DMS 273 (cell line): ENCODE measurements around the gene PLK2.
A peak's percentile ranks its signal among the peaks of the same experiment; 100 is the strongest.

Source experiments
- DNase-seq: peaks from one replicate; lab custom pipeline; 2025; ENCODE audit not compliant: unreplicated experiment; lab: John Stamatoyannopoulos, UW

The PLK2 gene

GRCh38 chr5:58460002-58460731 is at the start of gene PLK2:
Gene PLK2, minus strand, starts transcription at chr5:58460086. Its CDS starts 127 bp downstream, at chr5:58459959.
- DNase-seq, result peak; percentile 95

- DNase-seq, result no peak
Observed at GRCh38 chr5:58507715-58508114, 47.8 kb upstream of the PLK2 start.

GRCh38 chr5:58505971-58506640 is 46.2 kb upstream of the PLK2 start:
- DNase-seq, result no peak

GRCh38 chr5:58505502-58505901 is 45.6 kb upstream of the PLK2 start:
- no peak for DNase-seq

- DNase-seq, result no peak
Observed at GRCh38 chr5:58504766-58505165, 44.9 kb upstream of the PLK2 start.

GRCh38 chr5:58503390-58504046 is 43.6 kb upstream of the PLK2 start:
- DNase-seq, result peak; percentile 4

- peak; percentile 4 for DNase-seq
Observed at GRCh38 chr5:58501778-58502417, 42.0 kb upstream of the PLK2 start.

GRCh38 chr5:58499941-58500340 is 40.1 kb upstream of the PLK2 start:
- no peak for DNase-seq

GRCh38 chr5:58499231-58499630 is 39.3 kb upstream of the PLK2 start:
- no peak for DNase-seq

GRCh38 chr5:58498340-58498942 is 38.6 kb upstream of the PLK2 start:
- DNase-seq, result peak; percentile 67

- DNase-seq, result no peak
Observed at GRCh38 chr5:58497921-58498320, 38.0 kb upstream of the PLK2 start.

GRCh38 chr5:58497386-58497785 is 37.5 kb upstream of the PLK2 start:
- no peak for DNase-seq

GRCh38 chr5:58496488-58496887 is 36.6 kb upstream of the PLK2 start:
- peak; percentile 17 for DNase-seq

- DNase-seq, result no peak
Observed at GRCh38 chr5:58493141-58493540, 33.3 kb upstream of the PLK2 start.

GRCh38 chr5:58491216-58491892 is 31.5 kb upstream of the PLK2 start, which contains the start of gene GAPT:
Gene GAPT, plus strand, starts transcription at chr5:58491435. Its CDS starts 3,102 bp downstream, at chr5:58494537.
- DNase-seq, result no peak

GRCh38 chr5:58490402-58491050 is 30.6 kb upstream of the PLK2 start:
- no peak for DNase-seq

- no peak for DNase-seq
Observed at GRCh38 chr5:58486290-58486689, 26.4 kb upstream of the PLK2 start.

GRCh38 chr5:58484505-58484904 is 24.6 kb upstream of the PLK2 start:
- no peak for DNase-seq

- DNase-seq, result no peak
Observed at GRCh38 chr5:58482536-58482935, 22.6 kb upstream of the PLK2 start.

GRCh38 chr5:58481828-58482227 is 21.9 kb upstream of the PLK2 start:
- no peak for DNase-seq
